VCaP (cell line): ENCODE results near the gene ARL4D.
A peak's percentile ranks its signal among the peaks of the same experiment; 100 is the strongest.

Experiments used
- H3K27ac ChIP-seq: fragments of 450-650 bp; 2 replicates; pipeline ENCODE4 v1.5.1; 2017
- CTCF ChIP-seq: fragments of 450-650 bp; conservative IDR thresholded peaks from 2 replicates; pipeline ENCODE4 v1.5.1; 2017; ENCODE audit warnings: mild to moderate bottlenecking, moderate library complexity

ARL4D gene

DNA sequence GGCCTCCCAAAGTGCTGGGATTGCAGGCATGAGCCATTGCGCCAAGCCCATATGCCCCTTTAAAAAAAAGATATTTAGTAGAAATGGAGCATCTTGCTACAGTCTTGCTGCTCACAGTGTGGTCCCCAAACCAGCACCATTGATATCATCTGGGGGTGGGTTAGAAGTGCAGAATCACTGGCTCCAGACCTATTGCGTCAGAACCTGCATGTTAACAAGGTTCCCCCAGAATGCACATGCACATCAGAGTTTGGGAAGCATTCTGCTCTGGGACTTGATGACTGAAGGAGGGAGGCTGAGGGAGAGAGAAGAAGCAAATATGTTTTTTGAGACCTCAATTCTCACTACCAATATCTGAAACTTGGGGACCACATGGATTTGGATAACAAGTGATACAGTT is 16.0 kb upstream of the ARL4D start:
- H3K27ac ChIP-seq = no peak overlapping the region
- TF ChIP-seq CTCF = no peak

- TF ChIP-seq CTCF = no peak
- no peak overlapping the region for H3K27ac ChIP-seq
Measured at GRCh38 chr17:43383372-43383771, 15.4 kb upstream of the ARL4D start.

GRCh38 chr17:43383826-43384475 is 14.8 kb upstream of the ARL4D start:
- H3K27ac ChIP-seq = no peak overlapping the region

GRCh38 chr17:43384476-43384862 is 14.3 kb upstream of the ARL4D start:
- no peak for TF ChIP-seq CTCF
- no peak overlapping the region for H3K27ac ChIP-seq

More at GRCh38 chr17:43383826-43384475, 14.8 kb upstream of the ARL4D start:
- no peak for TF ChIP-seq CTCF

DNA sequence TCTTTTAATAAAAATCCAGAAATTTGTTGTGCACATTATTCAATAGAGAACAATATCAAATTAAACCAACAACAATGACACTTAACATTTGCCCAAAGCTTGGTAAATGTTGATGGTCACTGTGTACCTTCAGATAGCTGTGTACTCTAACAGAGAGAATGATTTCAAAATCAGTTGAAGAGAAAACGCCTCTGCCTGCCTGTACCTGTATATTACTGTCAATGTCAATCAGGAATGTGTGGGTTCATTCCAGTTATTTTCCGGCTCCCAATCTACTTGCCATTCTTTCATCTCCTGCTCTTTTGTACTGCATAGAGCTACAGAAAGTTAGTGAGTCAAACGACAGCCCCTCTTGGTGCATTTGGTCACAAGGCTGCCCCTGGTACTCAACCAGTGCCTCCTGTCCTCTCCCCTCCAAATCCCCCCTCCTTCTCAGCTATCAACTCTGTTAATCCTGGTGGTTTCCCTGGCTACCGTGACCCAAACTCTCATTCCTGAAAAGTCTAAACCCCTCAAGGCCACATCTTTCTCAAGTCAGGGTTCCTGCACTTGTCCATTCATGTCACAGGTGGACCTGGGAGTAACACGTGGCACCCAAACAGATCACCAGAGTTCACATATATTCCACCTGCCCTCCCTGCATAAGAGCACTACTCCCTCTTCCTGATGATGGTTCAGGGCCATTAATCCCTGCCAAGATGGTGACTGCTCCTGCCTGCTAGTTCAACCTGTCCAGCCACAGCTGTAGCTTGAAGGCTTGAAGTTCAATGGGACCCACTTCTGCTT is 13.6 kb upstream of the ARL4D start:
- H3K27ac ChIP-seq = no peak overlapping the region
- TF ChIP-seq CTCF = no peak

DNA sequence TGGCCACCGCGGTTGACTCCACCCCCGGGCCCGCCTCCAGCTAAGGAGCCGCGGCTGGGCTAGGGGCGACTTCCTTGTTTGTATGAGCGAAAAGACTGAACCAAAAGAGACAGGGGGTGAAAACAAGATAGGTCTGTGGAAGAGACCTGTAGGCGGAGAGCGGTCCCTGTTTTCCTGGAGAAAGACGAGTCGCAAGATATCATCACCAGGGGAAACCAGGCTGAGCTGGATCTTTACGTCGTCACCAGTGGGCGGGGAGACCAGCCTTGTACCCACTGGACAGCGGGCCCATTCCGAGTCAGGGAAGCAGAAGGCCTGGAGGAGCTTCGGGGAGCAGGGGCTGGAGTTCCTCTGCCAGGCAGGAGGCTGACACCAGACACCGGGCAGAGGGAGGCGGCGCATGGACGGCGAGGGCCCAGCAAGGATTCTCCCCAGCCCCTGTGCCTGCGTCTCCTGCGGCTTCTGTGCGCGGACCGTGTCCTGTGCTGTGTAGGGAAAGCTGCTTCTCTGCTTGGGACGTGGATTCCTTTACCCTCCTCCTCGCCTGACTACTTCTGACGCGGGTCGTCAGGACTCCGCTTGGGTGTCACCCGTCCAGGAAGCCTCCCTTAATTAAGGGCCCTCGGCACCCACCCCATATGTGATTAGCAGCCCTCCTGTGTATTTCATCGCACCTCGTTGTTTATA is 10.3 kb upstream of the ARL4D start:
- peak overlapping the region; percentile 91 for H3K27ac ChIP-seq
- no peak for TF ChIP-seq CTCF
